GM19372 (cell line): ENCODE measurements around the gene FA2H.
A peak's percentile ranks its signal among the peaks of the same experiment; 100 is the strongest.
"Not testable (repeated sequence)": the region's sequence is repeated elsewhere in the genome, so short reads cannot be mapped to it uniquely, and the experiment has no call there.

ENCODE experiments used
- ATAC-seq: cut with Tn5 transposase; IDR thresholded peaks from one replicate; pipeline ENCODE4 v1.9.1; 2021; ENCODE audit warnings: mild to moderate bottlenecking, low read depth, moderate library complexity; ENCODE audit not compliant: unreplicated experiment

FA2H gene

GRCh38 chr16:74725651-74726455 lies 48.8 kb downstream of the FA2H start:
- no peak for ATAC-seq

- ATAC-seq: no peak
Measured at GRCh38 chr16:74724820-74725549, 49.6 kb downstream of the FA2H start.

GRCh38 chr16:74723256-74723655 lies 51.4 kb downstream of the FA2H start:
- ATAC-seq: no peak

GRCh38 chr16:74722156-74722555 lies 52.5 kb downstream of the FA2H start:
- not testable (repeated sequence) for ATAC-seq

GRCh38 chr16:74721716-74722115 lies 52.9 kb downstream of the FA2H start:
- no peak for ATAC-seq

- no peak for ATAC-seq
Measured at GRCh38 chr16:74720579-74720978, 54.0 kb downstream of the FA2H start.

GRCh38 chr16:74718741-74719610 lies 55.6 kb downstream of the FA2H start:
- no peak for ATAC-seq

GRCh38 chr16:74718140-74718539 lies 56.5 kb downstream of the FA2H start:
- no peak for ATAC-seq

- no peak for ATAC-seq
Measured at GRCh38 chr16:74717367-74717766, 57.3 kb downstream of the FA2H start.

- ATAC-seq: no peak
Measured at GRCh38 chr16:74716355-74716754, 58.3 kb downstream of the FA2H start.

GRCh38 chr16:74713876-74714275 lies 60.7 kb downstream of the FA2H start:
- ATAC-seq: no peak

GRCh38 chr16:74713325-74713724 lies 61.3 kb downstream of the FA2H start:
- no peak for ATAC-seq

- ATAC-seq: no peak
Measured at GRCh38 chr16:74711938-74712337, 62.7 kb downstream of the FA2H start.

GRCh38 chr16:74710401-74710800 lies 64.2 kb downstream of the FA2H start:
- no peak for ATAC-seq

GRCh38 chr16:74709441-74709877 lies 65.2 kb downstream of the FA2H start:
- peak; percentile 78 for ATAC-seq

GRCh38 chr16:74700438-74701225 lies 74.0 kb downstream of the FA2H start, which contains the start of gene MLKL:
TSS of gene MLKL (minus strand) at chr16:74700862. CDS start at chr16:74695757, 5,105 bp downstream.
- ATAC-seq: peak; percentile 47

- ATAC-seq: no peak
Measured at GRCh38 chr16:74700116-74700437, 74.5 kb downstream of the FA2H start.

- ATAC-seq: no peak
Measured at GRCh38 chr16:74699666-74700065, 75.0 kb downstream of the FA2H start.

- no peak for ATAC-seq
Measured at GRCh38 chr16:74698222-74698621, 76.4 kb downstream of the FA2H start.
